ENCODE data around the gene VPS35L. TPM values are rescaled to one million over a fixed set of nuclear protein-coding genes. Genes with fewer than 3 reads are reported as not detected.
A peak's percentile ranks its signal among the peaks of the same experiment; 100 is the strongest.
"Not testable (repeated sequence)": the region's sequence is repeated elsewhere in the genome, so short reads cannot be mapped to it uniquely, and the experiment has no call there.

The VPS35L gene
- total RNA-seq, 2 donors from 2014 or later: 38.2 to 40.8 TPM

DNA sequence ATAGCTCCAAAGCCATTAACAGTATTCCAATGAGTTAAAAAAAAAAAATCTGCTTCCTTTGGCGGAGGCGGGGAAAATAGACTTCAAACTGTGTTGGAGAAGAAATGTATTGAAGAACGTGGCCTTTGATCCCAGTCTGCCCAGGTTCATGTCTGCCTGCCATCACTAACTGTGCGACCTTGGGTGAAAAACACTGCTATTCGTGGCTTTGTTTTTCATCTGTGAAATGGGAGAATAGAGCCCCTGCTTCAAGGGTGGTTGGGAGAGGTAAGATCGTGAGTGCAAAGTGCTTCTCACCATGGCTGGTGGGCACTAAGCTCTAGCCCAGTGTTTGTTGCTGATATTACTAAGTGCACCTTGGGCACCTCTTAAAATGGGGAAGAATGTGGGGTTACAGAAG is 69.5 kb downstream of the VPS35L start:
- no peak overlapping the region for H3K27ac Mint-ChIP-seq
- H3K4me3 Mint-ChIP-seq: no peak overlapping the region
- H3K36me3 Mint-ChIP-seq (ENCODE audit: low read depth): peaks cover 54% of the 10 kb centered on the region
- H3K9me3 Mint-ChIP-seq: no peaks in the 10 kb centered on the region
- no peaks in the 10 kb centered on the region for H3K27me3 Mint-ChIP-seq
- H3K4me1 Mint-ChIP-seq: no peaks in the 10 kb centered on the region
- no peak for ATAC-seq (replicated peaks)

DNA sequence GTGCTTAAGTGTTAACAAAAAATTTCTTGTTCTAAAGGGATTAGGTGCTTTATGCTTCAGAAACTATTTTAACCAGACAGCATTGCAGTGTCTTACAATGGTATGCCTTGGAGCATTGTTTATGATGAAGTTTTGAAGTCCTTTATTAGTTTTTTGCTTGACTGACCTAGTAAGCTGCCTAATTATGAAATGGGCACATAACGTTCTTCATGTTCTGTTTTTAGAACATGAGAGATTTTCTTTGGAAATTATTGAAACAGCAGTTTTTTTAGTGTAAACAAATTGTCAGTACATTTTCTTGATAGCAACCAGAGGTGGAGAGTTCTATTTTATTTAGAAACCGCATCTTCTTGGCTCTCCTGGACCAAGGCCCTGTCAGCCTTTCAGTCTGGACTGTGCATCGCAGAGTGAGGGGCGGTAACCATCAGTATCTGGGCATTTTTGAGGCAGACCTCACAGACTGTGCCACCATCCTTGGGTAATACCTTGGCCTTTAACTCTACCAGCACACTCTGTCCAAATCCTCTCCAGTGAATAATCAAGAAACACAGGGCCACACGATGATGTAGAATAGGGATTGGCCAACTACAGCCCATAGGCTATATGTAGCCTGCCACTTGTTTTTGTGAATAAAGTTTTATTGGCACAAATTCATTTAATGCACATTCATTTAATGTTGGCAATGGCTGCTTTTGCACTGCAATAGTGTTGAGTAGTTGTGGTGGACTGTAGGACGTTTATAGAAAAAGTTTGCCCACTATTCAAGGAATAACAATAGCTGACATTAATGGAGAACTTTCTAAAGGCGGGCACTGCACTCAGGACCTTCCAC is 81.1 kb downstream of the VPS35L start:
- H3K9me3 Mint-ChIP-seq: no peaks in the 10 kb centered on the region
- no peak overlapping the region for H3K27ac Mint-ChIP-seq
- peaks cover 8% of the 10 kb centered on the region for H3K4me1 Mint-ChIP-seq
- H3K36me3 Mint-ChIP-seq (ENCODE audit: low read depth): peaks cover 75% of the 10 kb centered on the region
- no peaks in the 10 kb centered on the region for H3K27me3 Mint-ChIP-seq
- no peak for ATAC-seq (replicated peaks)
- no peak overlapping the region for H3K4me3 Mint-ChIP-seq

DNA sequence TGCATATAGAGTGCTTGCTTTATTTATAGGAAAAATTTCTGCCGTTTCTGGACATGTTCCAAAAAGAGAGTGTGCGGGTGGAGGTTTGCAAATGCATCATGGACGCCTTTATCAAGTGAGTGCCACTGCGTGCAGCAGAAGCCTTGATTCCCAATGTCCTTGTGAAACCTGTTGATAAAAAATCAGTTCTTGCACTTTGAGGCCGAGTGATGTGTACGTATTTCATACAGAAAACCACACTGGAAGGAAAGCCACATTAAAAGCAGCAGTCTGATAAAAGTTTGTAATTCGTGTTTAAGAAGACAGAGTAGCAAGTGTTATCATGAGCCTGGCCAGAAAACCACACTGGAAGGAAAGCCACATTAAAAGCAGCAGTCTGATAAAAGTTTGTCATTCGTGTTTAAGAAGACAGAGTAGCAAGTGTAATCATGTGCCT is 84.5 kb downstream of the VPS35L start:
- peak; percentile 32 for ATAC-seq (replicated peaks)

GRCh38 chr16:19642501-19642900 is 87.0 kb downstream of the VPS35L start:
- peaks cover 8% of the 10 kb centered on the region for H3K4me1 Mint-ChIP-seq
- H3K27me3 Mint-ChIP-seq: no peaks in the 10 kb centered on the region
- H3K36me3 Mint-ChIP-seq (ENCODE audit: low read depth): peaks cover 62% of the 10 kb centered on the region
- H3K9me3 Mint-ChIP-seq: no peaks in the 10 kb centered on the region
- no peak for ATAC-seq (replicated peaks)
- H3K4me3 Mint-ChIP-seq: no peak overlapping the region
- no peak overlapping the region for H3K27ac Mint-ChIP-seq

More for the DNA sequence above, 84.5 kb downstream of the VPS35L start:
- Mint-ChIP-seq H3K4me1 (peaks cover 8% of the 10 kb centered on the region), H3K9me3 (no peaks in the 10 kb centered on the region), H3K36me3 (ENCODE audit: low read depth) (peaks cover 71% of the 10 kb centered on the region), H3K27ac (peak overlapping the region; percentile 53), H3K4me3 (peak overlapping the region; percentile 5), H3K27me3 (no peaks in the 10 kb centered on the region)

GRCh38 chr16:19644877-19645276 is 89.4 kb downstream of the VPS35L start:
- no peak overlapping the region for H3K27ac Mint-ChIP-seq
- no peaks in the 10 kb centered on the region for H3K27me3 Mint-ChIP-seq
- no peaks in the 10 kb centered on the region for H3K9me3 Mint-ChIP-seq
- no peak overlapping the region for H3K4me3 Mint-ChIP-seq
- peaks cover 67% of the 10 kb centered on the region for H3K36me3 Mint-ChIP-seq (ENCODE audit: low read depth)
- ATAC-seq (replicated peaks): no peak
- peaks cover 5% of the 10 kb centered on the region for H3K4me1 Mint-ChIP-seq

- ATAC-seq (replicated peaks): no peak
- Mint-ChIP-seq H3K4me1 (no peaks in the 10 kb centered on the region), H3K27ac (no peak overlapping the region), H3K9me3 (no peaks in the 10 kb centered on the region), H3K36me3 (ENCODE audit: low read depth) (peaks cover 66% of the 10 kb centered on the region), H3K4me3 (no peak overlapping the region), H3K27me3 (no peaks in the 10 kb centered on the region)
These were observed 90.1 kb downstream of the VPS35L start for GRCh38 chr16:19645557-19645981.

DNA sequence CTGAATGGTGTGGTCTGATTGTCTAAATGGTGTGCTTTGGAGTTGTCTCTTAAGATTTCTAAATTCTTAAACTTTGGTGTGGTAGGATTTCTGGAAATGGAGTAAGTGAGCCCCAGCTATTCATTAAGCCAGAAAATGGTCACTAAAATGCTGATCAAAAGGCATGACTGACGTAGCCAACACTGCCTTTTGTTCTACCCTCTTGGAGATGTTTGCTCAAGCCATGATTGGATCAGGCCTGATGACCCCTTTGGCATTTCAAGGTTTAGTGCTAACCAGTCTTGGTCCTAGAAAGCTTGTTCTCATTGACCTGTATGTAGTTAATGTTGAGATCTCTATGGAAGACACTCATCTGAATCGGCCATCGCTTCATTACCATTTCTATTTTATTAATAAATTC is 94.5 kb downstream of the VPS35L start:
- Mint-ChIP-seq H3K36me3 (ENCODE audit: low read depth) (peaks cover 78% of the 10 kb centered on the region), H3K27me3 (no peaks in the 10 kb centered on the region), H3K4me3 (no peak overlapping the region), H3K27ac (no peak overlapping the region), H3K4me1 (no peaks in the 10 kb centered on the region), H3K9me3 (no peaks in the 10 kb centered on the region)
- ATAC-seq (replicated peaks): no peak

DNA sequence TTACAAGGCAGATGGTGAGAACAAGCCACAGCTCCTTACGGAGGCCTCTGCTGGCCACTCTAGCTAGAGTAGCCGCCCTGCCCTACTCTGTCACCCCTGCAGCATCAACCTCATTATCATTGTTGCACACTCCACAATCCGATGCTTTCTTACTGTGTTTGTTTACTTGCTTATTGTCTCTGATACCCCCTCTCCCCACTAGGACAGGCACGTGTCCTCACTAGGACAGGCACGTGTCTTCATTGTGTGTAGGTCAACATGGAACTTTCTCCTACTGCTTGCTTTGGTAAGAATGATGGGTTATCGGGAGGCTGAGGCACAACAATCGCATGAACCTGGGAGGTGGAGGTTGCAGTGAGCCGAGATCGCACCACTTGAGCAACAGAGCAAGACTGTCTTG is 98.6 kb downstream of the VPS35L start:
- Mint-ChIP-seq H3K27me3 (no peaks in the 10 kb centered on the region), H3K27ac (no peak overlapping the region), H3K4me1 (no peaks in the 10 kb centered on the region), H3K9me3 (no peaks in the 10 kb centered on the region), H3K4me3 (no peak overlapping the region), H3K36me3 (ENCODE audit: low read depth) (peaks cover 98% of the 10 kb centered on the region)
- no peak for ATAC-seq (replicated peaks)

DNA sequence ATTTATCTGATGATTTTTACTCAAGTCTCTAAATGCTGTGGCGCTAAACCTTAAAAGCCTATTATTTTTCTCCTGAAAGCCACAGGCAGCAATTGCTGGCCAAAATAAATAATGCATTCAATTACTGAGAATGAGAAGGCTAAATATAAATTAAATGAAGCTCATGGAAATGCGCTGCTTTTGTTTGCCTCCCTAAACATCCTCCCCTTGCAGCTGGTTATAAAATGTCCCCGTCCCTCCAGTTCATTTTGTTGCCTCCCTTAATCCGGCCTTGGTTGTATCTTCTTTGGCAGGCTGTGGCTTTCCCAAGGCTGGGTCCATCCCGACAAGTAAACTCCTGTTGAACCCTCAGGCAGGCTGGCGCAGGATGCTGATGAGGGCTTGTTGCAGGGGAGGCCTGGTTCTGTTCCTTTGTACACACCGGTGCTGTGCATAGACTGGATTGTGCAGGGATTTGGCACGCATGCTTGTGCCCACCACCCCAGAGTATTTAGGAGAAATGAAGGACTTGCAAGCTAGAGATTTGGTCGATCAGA is 99.8 kb downstream of the VPS35L start:
- Mint-ChIP-seq H3K36me3 (ENCODE audit: low read depth) (peaks cover 90% of the 10 kb centered on the region), H3K4me1 (peaks cover 1% of the 10 kb centered on the region), H3K9me3 (no peaks in the 10 kb centered on the region), H3K27me3 (no peaks in the 10 kb centered on the region), H3K4me3 (no peak overlapping the region), H3K27ac (no peak overlapping the region)
- ATAC-seq (replicated peaks): no peak

GRCh38 chr16:19657831-19658230 is 102.3 kb downstream of the VPS35L start:
- ATAC-seq (replicated peaks): no peak
- peak overlapping the region; percentile 59 for H3K27ac Mint-ChIP-seq
- H3K9me3 Mint-ChIP-seq: no peaks in the 10 kb centered on the region
- H3K27me3 Mint-ChIP-seq: no peaks in the 10 kb centered on the region
- no peak overlapping the region for H3K4me3 Mint-ChIP-seq
- H3K36me3 Mint-ChIP-seq (ENCODE audit: low read depth): peaks cover 77% of the 10 kb centered on the region
- peaks cover 3% of the 10 kb centered on the region for H3K4me1 Mint-ChIP-seq

DNA sequence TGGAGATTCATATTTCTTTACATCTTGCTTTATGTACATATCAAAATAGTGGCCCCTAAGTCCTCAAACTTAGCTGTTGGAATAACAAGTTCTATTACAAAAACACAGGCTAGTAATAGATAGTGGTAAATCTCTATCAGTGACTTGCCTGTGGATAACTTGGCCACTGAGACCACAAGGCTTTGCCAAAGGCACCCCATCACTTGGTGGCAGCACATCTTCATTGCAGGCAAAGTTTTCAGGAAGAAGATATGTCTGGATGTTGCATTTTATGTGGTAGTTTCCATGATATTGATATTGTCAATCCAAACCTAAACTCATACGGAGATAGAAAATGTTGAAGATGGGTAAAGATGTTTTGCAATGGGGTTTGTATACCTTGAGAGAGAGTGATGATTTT is 104.1 kb downstream of the VPS35L start:
- Mint-ChIP-seq H3K4me3 (no peak overlapping the region), H3K36me3 (ENCODE audit: low read depth) (peaks cover 68% of the 10 kb centered on the region), H3K4me1 (peaks cover 3% of the 10 kb centered on the region), H3K27me3 (no peaks in the 10 kb centered on the region), H3K9me3 (no peaks in the 10 kb centered on the region), H3K27ac (no peak overlapping the region)
- no peak for ATAC-seq (replicated peaks)

DNA sequence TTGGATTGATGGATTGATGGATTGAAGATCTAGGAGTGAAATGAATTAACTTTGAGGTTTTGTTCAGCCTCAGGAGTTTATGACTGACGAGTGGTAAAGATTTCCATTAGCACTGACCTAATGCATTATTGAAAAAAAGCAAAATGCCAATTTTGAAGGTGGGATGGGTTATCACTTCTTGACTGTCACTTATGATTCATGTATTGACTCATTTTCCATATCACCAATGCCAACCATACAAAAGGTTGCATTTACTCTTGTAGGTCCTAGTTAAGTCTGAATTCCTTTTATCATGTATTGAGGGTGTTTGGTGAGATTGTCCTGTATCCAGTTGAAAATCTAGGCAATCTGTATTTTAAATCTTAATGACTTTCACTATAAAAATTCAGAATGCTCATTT is 104.9 kb downstream of the VPS35L start:
- ATAC-seq (replicated peaks): peak; percentile 75
- no peaks in the 10 kb centered on the region for H3K9me3 Mint-ChIP-seq
- no peak overlapping the region for H3K4me3 Mint-ChIP-seq
- H3K27ac Mint-ChIP-seq: peak overlapping the region; percentile 16
- peaks cover 3% of the 10 kb centered on the region for H3K4me1 Mint-ChIP-seq
- no peaks in the 10 kb centered on the region for H3K27me3 Mint-ChIP-seq
- H3K36me3 Mint-ChIP-seq (ENCODE audit: low read depth): peaks cover 66% of the 10 kb centered on the region

DNA sequence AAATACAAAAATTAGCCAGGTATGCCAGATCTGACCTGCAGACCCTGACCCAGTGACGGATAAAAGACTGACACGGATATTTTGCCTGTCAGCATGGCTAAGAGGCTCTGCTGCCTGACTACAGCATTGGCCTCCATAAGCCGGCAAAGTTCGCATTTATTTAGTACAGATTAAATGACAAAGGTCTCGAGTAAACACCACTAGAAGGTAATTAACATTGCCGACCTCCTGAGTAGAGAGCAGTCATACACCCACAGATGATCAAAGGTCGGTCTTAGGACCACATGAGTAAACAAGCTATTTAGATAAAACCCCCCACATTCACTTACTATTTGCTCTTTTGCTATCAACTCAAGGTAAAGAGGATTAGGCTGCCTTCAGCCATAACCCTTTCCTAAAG is 106.8 kb downstream of the VPS35L start:
- H3K4me3 Mint-ChIP-seq: no peak overlapping the region
- no peak overlapping the region for H3K27ac Mint-ChIP-seq
- peaks cover 53% of the 10 kb centered on the region for H3K36me3 Mint-ChIP-seq (ENCODE audit: low read depth)
- H3K27me3 Mint-ChIP-seq: no peaks in the 10 kb centered on the region
- peaks cover 3% of the 10 kb centered on the region for H3K4me1 Mint-ChIP-seq
- no peak for ATAC-seq (replicated peaks)
- H3K9me3 Mint-ChIP-seq: no peaks in the 10 kb centered on the region

DNA sequence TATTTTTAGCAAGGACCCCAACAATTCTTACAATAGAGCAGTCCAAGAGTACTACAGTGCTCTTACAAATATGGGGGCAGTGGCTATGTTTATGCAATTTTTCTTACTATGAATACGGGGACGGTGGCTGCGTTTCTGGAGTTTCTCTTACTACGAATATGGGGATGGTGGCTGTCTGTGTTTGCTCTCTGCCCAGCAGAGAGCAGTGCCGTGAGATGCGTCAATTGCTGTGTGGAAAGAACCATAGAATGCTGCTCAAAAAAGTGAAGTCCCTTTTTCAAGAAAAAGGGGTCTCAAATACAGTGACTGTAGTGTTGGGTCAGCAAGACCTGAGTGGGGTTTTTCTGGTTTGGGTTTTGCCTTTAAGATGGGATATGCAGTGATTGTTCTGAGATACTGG is 108.7 kb downstream of the VPS35L start:
- Mint-ChIP-seq H3K9me3 (no peaks in the 10 kb centered on the region), H3K4me3 (no peak overlapping the region), H3K27me3 (no peaks in the 10 kb centered on the region), H3K4me1 (peaks cover 3% of the 10 kb centered on the region), H3K36me3 (ENCODE audit: low read depth) (peaks cover 50% of the 10 kb centered on the region), H3K27ac (no peak overlapping the region)
- ATAC-seq (replicated peaks): no peak

- not testable (repeated sequence) for H3K27me3 Mint-ChIP-seq; H3K27ac Mint-ChIP-seq; H3K4me3 Mint-ChIP-seq; H3K4me1 Mint-ChIP-seq; H3K9me3 Mint-ChIP-seq; ATAC-seq (replicated peaks)
- peaks cover 57% of the 10 kb centered on the region for H3K36me3 Mint-ChIP-seq (ENCODE audit: low read depth)
These were observed 109.8 kb downstream of the VPS35L start for GRCh38 chr16:19665313-19665712.

All from activated T-helper 17 cell treated with anti-CD3 and anti-CD28 coated beads, Interleukin-2, amount 50 U/mL, for 72 hours (primary cell).